Astrocyte of the cerebellum (primary cell): Measurements from ENCODE around the gene ZNF675.
A peak's percentile ranks its signal among the peaks of the same experiment; 100 is the strongest.
"Not testable (repeated sequence)": the region's sequence is repeated elsewhere in the genome, so short reads cannot be mapped to it uniquely, and the experiment has no call there.

Source experiments
- DNase-seq: peaks from one replicate; pipeline ENCODE4 v3.0.0-alpha.2; 2011; ENCODE audit warnings: low read depth
- H3K4me3 ChIP-seq: 2 replicates; pipeline ENCODE4 v1.5.1; 2011; ENCODE audit warnings: mild to moderate bottlenecking, low read depth, low read length, moderate library complexity
- CTCF ChIP-seq: IDR thresholded peaks from 2 replicates; pipeline ENCODE4 v1.5.1; 2012; ENCODE audit warnings: low read length, low read depth, moderate library complexity, mild to moderate bottlenecking; ENCODE audit errors: missing control alignments
- in situ Hi-C: cut with HindIII; loops from 2 replicates; pipeline ENCODE4 v1.10.0; 2017; ENCODE audit warnings: low sequenced_read_pairs

The ZNF675 gene

GRCh38 chr19:23686621-23687423, at the start of gene ZNF675:
Gene ZNF675, minus strand, starts transcription at chr19:23687212. Its CDS starts 179 bp downstream, at chr19:23687033.
- TF ChIP-seq CTCF, result peak; percentile 17
- peak; percentile 82 for DNase-seq
- in situ Hi-C loops, result no loop called here
- H3K4me3 ChIP-seq, result peak within 1 kb of the TSS; percentile 94

GRCh38 chr19:23730729-23731465, 43.9 kb upstream of the ZNF675 start:
- DNase-seq, H3K4me3 ChIP-seq, in situ Hi-C loops: not testable (repeated sequence)

- in situ Hi-C loops, result not testable (repeated sequence)
These were observed 37.1 kb upstream of the ZNF675 start for GRCh38 chr19:23724161-23724560.

GRCh38 chr19:23718802-23719201, 31.8 kb upstream of the ZNF675 start:
- no peak for DNase-seq
- in situ Hi-C loops, result no loop called here
- TF ChIP-seq CTCF, result no peak
- no peak overlapping the region for H3K4me3 ChIP-seq

More at GRCh38 chr19:23724161-23724560, 37.1 kb upstream of the ZNF675 start:
- not testable (repeated sequence) for DNase-seq, H3K4me3 ChIP-seq

GRCh38 chr19:23716792-23717191, 29.8 kb upstream of the ZNF675 start:
- H3K4me3 ChIP-seq, result no peak overlapping the region
- DNase-seq, result no peak
- in situ Hi-C loops, result no loop called here
- no peak for TF ChIP-seq CTCF

GRCh38 chr19:23709347-23709746, 22.3 kb upstream of the ZNF675 start:
- in situ Hi-C loops, result no loop called here
- no peak for DNase-seq
- TF ChIP-seq CTCF, result no peak
- H3K4me3 ChIP-seq, result no peak overlapping the region

GRCh38 chr19:23706657-23707056, 19.6 kb upstream of the ZNF675 start:
- no peak for TF ChIP-seq CTCF
- no peak for DNase-seq
- H3K4me3 ChIP-seq, result no peak overlapping the region
- in situ Hi-C loops, result no loop called here
